GM13976 (cell line): Measurements from ENCODE around the gene ELL2.

ENCODE experiments used
- DNase-seq: peaks from one replicate; pipeline ENCODE4 v3.0.0; 2012; ENCODE audit warnings: low spot score
- in situ Hi-C: fragments of 300-500 bp; cut with MboI; formaldehyde crosslinking; loops from one replicate; pipeline ENCODE4 v1.12.0; 2022; ENCODE audit warnings: low sequenced_read_pairs, mixed read lengths, inconsistent platforms; ENCODE audit not compliant: unreplicated experiment
- TF ChIP-seq, protein P1 (sequence below): IDR thresholded peaks from 2 replicates; pipeline ENCODE4 v1.5.1; 2012; ENCODE audit warnings: borderline replicate concordance, mild to moderate bottlenecking; ENCODE audit not compliant: insufficient read depth; ENCODE audit errors: extremely low read depth, missing control alignments, control extremely low read depth

ELL2 gene

DNA sequence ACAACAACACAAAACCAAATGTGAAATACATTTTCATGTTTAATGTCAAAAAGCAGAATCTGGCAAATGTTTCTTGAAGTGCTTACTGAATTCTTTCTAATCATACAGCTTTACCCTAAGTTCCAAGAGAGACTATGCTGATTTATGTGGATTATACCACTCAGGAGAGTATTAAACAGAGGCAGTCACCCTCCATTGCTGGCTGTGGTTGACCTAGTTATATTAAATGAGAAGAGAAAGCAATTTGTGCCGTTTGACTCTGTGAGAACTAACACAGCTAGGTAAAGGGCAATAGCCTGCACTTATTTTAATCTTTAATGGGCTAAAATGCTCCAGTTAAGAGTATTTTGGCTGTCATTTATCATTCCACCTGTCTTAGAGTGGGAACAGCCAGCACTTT lies 62.6 kb downstream of the ELL2 start:
- DNase-seq: no peak
- in situ Hi-C loops: no loop called here
- TF ChIP-seq, protein P1, sequence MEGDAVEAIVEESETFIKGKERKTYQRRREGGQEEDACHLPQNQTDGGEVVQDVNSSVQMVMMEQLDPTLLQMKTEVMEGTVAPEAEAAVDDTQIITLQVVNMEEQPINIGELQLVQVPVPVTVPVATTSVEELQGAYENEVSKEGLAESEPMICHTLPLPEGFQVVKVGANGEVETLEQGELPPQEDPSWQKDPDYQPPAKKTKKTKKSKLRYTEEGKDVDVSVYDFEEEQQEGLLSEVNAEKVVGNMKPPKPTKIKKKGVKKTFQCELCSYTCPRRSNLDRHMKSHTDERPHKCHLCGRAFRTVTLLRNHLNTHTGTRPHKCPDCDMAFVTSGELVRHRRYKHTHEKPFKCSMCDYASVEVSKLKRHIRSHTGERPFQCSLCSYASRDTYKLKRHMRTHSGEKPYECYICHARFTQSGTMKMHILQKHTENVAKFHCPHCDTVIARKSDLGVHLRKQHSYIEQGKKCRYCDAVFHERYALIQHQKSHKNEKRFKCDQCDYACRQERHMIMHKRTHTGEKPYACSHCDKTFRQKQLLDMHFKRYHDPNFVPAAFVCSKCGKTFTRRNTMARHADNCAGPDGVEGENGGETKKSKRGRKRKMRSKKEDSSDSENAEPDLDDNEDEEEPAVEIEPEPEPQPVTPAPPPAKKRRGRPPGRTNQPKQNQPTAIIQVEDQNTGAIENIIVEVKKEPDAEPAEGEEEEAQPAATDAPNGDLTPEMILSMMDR: no peak

DNA sequence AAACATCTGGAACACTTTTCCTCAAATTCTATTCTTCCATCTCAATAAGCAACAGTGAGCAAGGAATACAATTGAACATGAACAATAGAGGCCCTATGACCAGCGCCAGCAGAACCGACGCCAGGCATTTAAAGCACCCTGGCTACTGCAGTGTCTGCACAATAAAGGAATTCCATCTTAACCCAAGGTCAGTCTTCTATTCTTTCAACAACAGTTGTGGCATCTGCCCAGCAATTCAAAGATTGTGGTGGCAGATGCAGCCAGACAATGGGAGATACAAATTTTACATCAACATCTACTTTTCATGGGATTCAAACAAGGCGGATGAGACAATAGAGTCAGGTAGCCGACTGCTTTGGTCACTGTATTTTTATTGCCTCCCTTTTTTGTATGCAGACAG lies 65.9 kb downstream of the ELL2 start:
- DNase-seq: no peak
- in situ Hi-C loops: no loop called here
- TF ChIP-seq, protein P1: no peak

DNA sequence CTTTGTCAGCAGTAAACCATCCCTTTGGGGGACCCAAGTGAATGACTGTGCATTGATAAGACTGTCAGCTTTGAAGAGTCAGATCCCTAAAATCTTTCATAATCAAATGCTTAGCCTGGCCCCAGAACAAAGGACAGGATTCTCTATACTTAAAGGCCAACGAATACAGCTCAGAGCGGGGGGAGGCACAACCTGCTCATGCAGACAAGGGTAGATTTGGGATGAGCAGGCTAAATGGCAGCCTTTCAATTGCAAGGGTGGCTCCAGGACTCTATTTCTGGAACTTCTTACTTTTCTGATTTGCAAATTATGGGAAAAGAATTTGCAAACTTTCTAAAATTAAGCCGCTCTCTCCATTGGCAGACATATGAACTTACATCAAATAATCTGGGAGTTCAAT lies 66.4 kb downstream of the ELL2 start:
- TF ChIP-seq, protein P1: no peak
- no peak for DNase-seq
- in situ Hi-C loops: no loop called here

DNA sequence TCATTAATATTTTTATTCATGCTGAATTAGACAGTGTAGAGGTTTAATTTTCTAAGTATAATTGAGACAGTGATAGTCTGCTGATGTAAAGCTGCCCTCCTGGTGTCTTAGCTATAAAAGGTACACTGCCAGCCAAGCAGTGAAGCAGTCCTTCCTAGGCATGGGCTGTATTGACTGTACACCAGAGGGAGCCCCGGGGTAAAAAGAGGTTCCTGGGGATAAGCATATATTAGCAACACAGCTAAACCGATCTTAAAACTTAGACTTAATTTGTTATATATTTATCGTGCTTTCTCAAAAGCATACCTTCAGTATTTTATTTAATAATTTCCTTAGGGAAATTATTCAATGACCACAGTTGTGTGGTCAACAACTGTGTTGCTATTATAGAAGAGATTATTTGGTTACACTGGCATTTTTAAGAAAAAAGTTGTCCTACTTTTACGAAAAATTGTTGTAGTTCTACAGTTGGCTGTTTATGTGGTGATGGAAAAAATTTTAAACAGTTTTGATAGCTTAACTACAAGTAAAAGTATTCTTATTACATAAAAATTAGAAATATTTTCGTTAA lies 68.8 kb downstream of the ELL2 start:
- in situ Hi-C loops: no loop called here
- TF ChIP-seq, protein P1: peak; percentile 46
- DNase-seq: peak; percentile 56

DNA sequence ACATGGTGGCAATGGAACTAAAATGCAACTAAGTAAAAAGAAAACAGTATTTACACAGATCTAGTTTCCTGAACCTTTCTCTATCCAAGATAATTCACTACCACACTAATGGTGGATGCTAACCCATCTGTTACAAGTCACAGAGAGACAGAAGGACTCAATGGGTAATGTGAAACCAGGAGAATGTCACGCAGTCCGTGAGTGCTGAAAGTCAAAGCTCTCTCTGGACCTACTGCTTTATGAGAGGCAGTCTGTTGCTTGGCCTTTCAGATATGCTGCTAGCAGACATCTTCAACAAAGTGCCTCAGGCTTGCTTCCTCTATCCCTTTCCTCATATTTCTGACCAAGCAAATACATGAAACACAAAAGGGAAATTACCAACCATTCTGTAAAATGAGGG lies 70.2 kb downstream of the ELL2 start:
- in situ Hi-C loops: no loop called here
- TF ChIP-seq, protein P1: no peak
- no peak for DNase-seq

DNA sequence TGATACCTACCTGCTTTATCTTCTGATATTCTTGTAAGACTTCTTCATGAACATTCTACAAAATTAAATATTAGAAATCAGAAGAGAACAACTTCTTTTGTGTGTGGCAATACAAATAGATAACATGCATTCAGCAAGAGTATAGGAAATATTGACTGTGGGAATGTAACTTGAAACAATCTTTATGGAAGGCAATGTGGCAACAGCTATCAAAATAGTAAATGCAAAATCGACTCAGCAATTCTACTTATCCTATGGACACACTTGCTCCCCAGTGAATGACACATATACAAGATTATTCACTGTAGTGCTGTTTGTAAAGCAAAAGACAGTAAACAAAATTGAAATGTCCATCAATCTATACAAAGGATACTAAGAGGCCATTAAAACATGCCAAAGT lies 72.6 kb downstream of the ELL2 start:
- in situ Hi-C loops: no loop called here
- TF ChIP-seq, protein P1: no peak
- DNase-seq: no peak

DNA sequence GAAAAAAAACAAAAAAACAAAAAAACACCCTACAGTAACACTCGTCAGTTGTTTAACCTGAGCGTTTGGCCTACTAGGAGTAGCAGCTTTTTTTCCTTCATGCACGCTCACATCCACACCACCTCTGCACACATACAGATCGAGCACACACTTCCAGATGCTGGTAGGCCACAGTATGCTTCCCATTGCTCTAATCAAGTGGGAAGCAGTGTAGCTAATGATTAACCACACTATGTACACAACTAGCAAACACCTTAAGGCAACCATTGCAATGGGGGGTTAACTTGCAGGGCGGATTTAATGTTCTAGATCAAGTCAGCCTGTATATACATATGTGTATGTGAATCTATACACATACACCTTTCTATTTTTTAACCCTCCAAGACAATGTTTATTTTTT lies 73.7 kb downstream of the ELL2 start:
- in situ Hi-C loops: no loop called here
- no peak for DNase-seq
- TF ChIP-seq, protein P1: no peak
